ENCODE data around the gene HLX. TPM values are rescaled to one million over a fixed set of nuclear protein-coding genes. Genes with fewer than 3 reads are reported as not detected.
A peak's percentile ranks its signal among the peaks of the same experiment; 100 is the strongest.

HLX gene
- total and polyA plus RNA-seq, 2 of the 13 experiments (the other 11 are each of a cell fraction or from before 2014, with no cell fraction given) = 0.30 to 0.35 TPM

- TF ChIP-seq UBTF (CRISPR knock-in tag; IDR thresholded peaks at IDR 0.05) = peak; percentile 77; the same call in 1 of the 2 replicates
- no peak for TF ChIP-seq ZNF468 (CRISPR knock-in tag; IDR thresholded peaks at IDR 0.05)
- no peak for TF ChIP-seq ATF7 (IDR thresholded peaks at IDR 0.05)
- TF ChIP-seq ATF7 (CRISPR knock-in tag; IDR thresholded peaks at IDR 0.05) = no peak
- TF ChIP-seq KDM2A (CRISPR knock-in tag; IDR thresholded peaks at IDR 0.05; ENCODE audit: borderline replicate concordance, low read depth) = no peak
- TF ChIP-seq GATAD1 (CRISPR knock-in tag; IDR thresholded peaks at IDR 0.05) = no peak
- no peak for TF ChIP-seq ZNF550 (CRISPR knock-in tag; IDR thresholded peaks at IDR 0.05; ENCODE audit: borderline replicate concordance)
- no peak for TF ChIP-seq NCOA2 (CRISPR knock-in tag; IDR thresholded peaks at IDR 0.05)
- no peak for TF ChIP-seq FOXM1 (CRISPR knock-in tag; IDR thresholded peaks at IDR 0.05)
- TF ChIP-seq ZNF780A (CRISPR knock-in tag; IDR thresholded peaks at IDR 0.05) = no peak
- TF ChIP-seq MAFG (CRISPR knock-in tag; IDR thresholded peaks at IDR 0.05) = no peak
- TF ChIP-seq TOPORS (CRISPR knock-in tag; IDR thresholded peaks at IDR 0.05) = no peak
- 0 out of 2 replicates have a peak, but pooled peaks have one; percentile 17 for TF ChIP-seq RBFOX2 (IDR thresholded peaks at IDR 0.05; ENCODE audit: low read depth, low read length)
- peak; percentile 19; the same call in 1 of the 2 replicates for TF ChIP-seq CTCF (CRISPR knock-in tag; IDR thresholded peaks at IDR 0.05)
- TF ChIP-seq DMAP1 (CRISPR knock-in tag; IDR thresholded peaks at IDR 0.05) = no peak
- TF ChIP-seq ZNF274 (CRISPR knock-in tag; IDR thresholded peaks at IDR 0.05) = peak; percentile 26; the same call in 1 of the 2 replicates
- no peak for TF ChIP-seq ZNF75D (CRISPR knock-in tag; IDR thresholded peaks at IDR 0.05; ENCODE audit: borderline replicate concordance)
- TF ChIP-seq ZFY (CRISPR knock-in tag; IDR thresholded peaks at IDR 0.05) = peak; percentile 51; the same call in 1 of the 2 replicates
- no peak for TF ChIP-seq JUN (CRISPR knock-in tag; IDR thresholded peaks at IDR 0.05)
- TF ChIP-seq ZNF552 (CRISPR knock-in tag; IDR thresholded peaks at IDR 0.05; ENCODE audit: borderline replicate concordance) = no peak; the same call in 1 of the 2 replicates
- TF ChIP-seq GPN1 (CRISPR knock-in tag; IDR thresholded peaks at IDR 0.05; ENCODE audit: borderline replicate concordance) = no peak
- no peak for TF ChIP-seq NAIF1 (CRISPR knock-in tag; IDR thresholded peaks at IDR 0.05; ENCODE audit: borderline replicate concordance)
- TF ChIP-seq ETS1 (CRISPR knock-in tag; IDR thresholded peaks at IDR 0.05) = no peak
- TF ChIP-seq ZBTB44 (CRISPR knock-in tag; IDR thresholded peaks at IDR 0.05) = no peak
- TF ChIP-seq ZNF768 (CRISPR knock-in tag; IDR thresholded peaks at IDR 0.05) = no peak
Measured at GRCh38 chr1:220879509-220880361, 492 bp downstream of the HLX start (continued).

All from HepG2 (cell line).